Measurements from ENCODE around the gene FRMD5.
"Not testable (repeated sequence)": the region's sequence is repeated elsewhere in the genome, so short reads cannot be mapped to it uniquely, and the experiment has no call there.

FRMD5 gene

DNA sequence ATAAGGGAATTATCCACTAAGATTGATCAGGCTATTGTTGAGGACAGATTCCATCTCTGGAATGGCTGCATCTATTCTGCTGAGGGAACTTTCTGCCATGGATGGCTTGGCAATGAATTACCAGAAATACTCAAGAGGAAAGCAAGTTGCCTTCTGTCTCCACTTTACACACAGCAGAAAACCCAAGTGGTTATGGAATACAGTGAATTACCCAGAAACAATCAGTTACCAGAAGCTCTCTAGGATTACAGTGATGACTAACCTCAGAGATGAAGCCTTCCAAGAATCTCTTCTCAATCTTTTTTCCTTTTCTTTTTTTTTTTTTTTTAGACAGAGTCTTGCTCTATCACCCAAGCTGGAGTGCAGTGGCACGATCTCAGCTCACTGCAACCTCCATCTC is 185.0 kb downstream of the FRMD5 start:
- H2AFZ ChIP-seq (ENCODE audit: low read depth, low read length): no peak overlapping the region
- TF ChIP-seq EZH2phosphoT487 (IDR thresholded peaks at IDR 0.05; ENCODE audit: low read depth): no peak
- TF ChIP-seq, protein P1, sequence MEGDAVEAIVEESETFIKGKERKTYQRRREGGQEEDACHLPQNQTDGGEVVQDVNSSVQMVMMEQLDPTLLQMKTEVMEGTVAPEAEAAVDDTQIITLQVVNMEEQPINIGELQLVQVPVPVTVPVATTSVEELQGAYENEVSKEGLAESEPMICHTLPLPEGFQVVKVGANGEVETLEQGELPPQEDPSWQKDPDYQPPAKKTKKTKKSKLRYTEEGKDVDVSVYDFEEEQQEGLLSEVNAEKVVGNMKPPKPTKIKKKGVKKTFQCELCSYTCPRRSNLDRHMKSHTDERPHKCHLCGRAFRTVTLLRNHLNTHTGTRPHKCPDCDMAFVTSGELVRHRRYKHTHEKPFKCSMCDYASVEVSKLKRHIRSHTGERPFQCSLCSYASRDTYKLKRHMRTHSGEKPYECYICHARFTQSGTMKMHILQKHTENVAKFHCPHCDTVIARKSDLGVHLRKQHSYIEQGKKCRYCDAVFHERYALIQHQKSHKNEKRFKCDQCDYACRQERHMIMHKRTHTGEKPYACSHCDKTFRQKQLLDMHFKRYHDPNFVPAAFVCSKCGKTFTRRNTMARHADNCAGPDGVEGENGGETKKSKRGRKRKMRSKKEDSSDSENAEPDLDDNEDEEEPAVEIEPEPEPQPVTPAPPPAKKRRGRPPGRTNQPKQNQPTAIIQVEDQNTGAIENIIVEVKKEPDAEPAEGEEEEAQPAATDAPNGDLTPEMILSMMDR (IDR thresholded peaks at IDR 0.05; ENCODE audit: low read depth, low read length): no peak
- no peaks in the 10 kb centered on the region for H3K36me3 ChIP-seq (replicated peaks; ENCODE audit: low read depth, low read length)
- no peak overlapping the region for H3K27ac ChIP-seq (ENCODE audit: low read length)
- H3K9me3 ChIP-seq (ENCODE audit: insufficient read depth, low read length): no peaks in the 10 kb centered on the region
- no peak overlapping the region for H3K4me3 ChIP-seq (ENCODE audit: low read length)
- H4K20me1 ChIP-seq (ENCODE audit: insufficient read depth, low read length): no peaks in the 10 kb centered on the region
- no peak overlapping the region for H3K9ac ChIP-seq (ENCODE audit: low read length)
- H3K4me1 ChIP-seq (ENCODE audit: low read length): no peaks in the 10 kb centered on the region
- H3K27me3 ChIP-seq (ENCODE audit: low read depth, low read length): peaks cover 7% of the 10 kb centered on the region
- no peaks in the 10 kb centered on the region for H3K79me2 ChIP-seq (ENCODE audit: low read length)
- no peak overlapping the region for H3K4me2 ChIP-seq (ENCODE audit: low read length)

DNA sequence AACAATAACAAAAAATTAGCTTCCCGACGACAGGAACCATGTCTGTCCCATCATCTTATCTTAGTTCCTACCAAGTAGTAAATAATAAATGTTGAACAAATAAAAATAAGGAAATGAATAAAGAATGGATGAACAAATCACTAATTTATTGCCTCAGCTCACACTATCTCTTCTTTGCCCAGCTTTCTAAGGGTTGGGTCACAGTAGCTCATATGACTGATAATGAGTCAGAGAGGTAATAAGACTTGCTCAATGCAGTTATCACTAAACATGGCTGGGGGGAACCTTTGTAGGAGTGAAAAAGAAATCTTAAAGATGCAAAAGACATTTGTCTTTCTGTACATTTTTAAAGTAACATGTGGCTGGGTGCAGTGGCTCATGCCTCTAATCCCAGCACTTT is 186.0 kb downstream of the FRMD5 start:
- TF ChIP-seq, protein P1 (IDR thresholded peaks at IDR 0.05; ENCODE audit: low read depth, low read length): no peak
- no peak for TF ChIP-seq EZH2phosphoT487 (IDR thresholded peaks at IDR 0.05; ENCODE audit: low read depth)
- Histone ChIP-seq H3K27ac (ENCODE audit: low read length) (no peak overlapping the region), H3K36me3 (replicated peaks; ENCODE audit: low read depth, low read length) (no peaks in the 10 kb centered on the region), H3K4me1 (ENCODE audit: low read length) (no peaks in the 10 kb centered on the region), H3K27me3 (ENCODE audit: low read depth, low read length) (peaks cover 7% of the 10 kb centered on the region), H3K9me3 (ENCODE audit: insufficient read depth, low read length) (no peaks in the 10 kb centered on the region), H3K4me2 (ENCODE audit: low read length) (no peak overlapping the region), H3K9ac (ENCODE audit: low read length) (no peak overlapping the region), H3K79me2 (ENCODE audit: low read length) (no peaks in the 10 kb centered on the region), H4K20me1 (ENCODE audit: insufficient read depth, low read length) (no peaks in the 10 kb centered on the region), H3K4me3 (ENCODE audit: low read length) (no peak overlapping the region), H2AFZ (ENCODE audit: low read depth, low read length) (no peak overlapping the region)

DNA sequence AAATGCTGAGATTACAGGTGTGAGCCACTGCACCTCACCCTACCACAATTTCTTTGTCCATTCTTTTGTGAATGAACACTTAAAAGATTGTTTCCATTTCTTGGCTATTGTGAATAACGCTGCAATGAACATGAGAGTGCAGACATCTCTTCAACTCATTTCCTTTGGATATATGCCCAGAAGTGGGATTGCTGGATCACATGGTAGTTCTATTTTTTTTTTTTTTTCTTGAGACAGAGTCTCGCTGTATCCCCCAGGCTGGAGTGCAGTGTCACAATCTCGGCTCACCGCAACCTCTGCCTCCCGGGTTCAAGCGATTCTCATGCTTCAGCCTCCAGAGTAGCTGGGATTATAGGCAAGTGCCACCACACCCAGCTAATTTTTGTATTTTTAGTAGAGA is 194.8 kb downstream of the FRMD5 start:
- not testable (repeated sequence) for H3K4me2 ChIP-seq (ENCODE audit: low read length); H3K79me2 ChIP-seq (ENCODE audit: low read length); H3K36me3 ChIP-seq (replicated peaks; ENCODE audit: low read depth, low read length); H3K27ac ChIP-seq (ENCODE audit: low read length); H3K9me3 ChIP-seq (ENCODE audit: insufficient read depth, low read length); H3K4me3 ChIP-seq (ENCODE audit: low read length); H3K9ac ChIP-seq (ENCODE audit: low read length); H4K20me1 ChIP-seq (ENCODE audit: insufficient read depth, low read length); H3K27me3 ChIP-seq (ENCODE audit: low read depth, low read length); H2AFZ ChIP-seq (ENCODE audit: low read depth, low read length); H3K4me1 ChIP-seq (ENCODE audit: low read length)

DNA sequence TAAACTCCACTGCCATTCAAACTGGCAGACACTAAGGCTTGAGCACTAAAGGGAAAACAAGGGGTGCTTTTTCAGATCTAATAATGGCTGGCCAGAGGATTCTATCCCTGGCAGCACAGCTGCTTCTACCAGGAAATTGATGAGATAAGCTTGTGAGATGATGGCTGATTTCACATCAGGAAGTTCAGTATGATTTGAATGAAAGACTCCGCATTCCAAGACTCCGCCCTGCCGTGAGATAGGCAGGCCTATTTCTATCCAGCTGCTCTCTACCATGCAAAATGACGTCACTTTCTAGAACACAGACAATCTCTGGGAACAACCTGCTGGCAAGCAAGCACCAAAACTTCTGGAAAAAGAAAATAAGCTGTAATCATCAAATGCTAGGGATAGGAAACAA is 196.5 kb downstream of the FRMD5 start:
- Histone ChIP-seq H4K20me1 (ENCODE audit: insufficient read depth, low read length) (no peaks in the 10 kb centered on the region), H3K9ac (ENCODE audit: low read length) (no peak overlapping the region), H3K36me3 (replicated peaks; ENCODE audit: low read depth, low read length) (no peaks in the 10 kb centered on the region), H2AFZ (ENCODE audit: low read depth, low read length) (no peak overlapping the region), H3K27me3 (ENCODE audit: low read depth, low read length) (no peaks in the 10 kb centered on the region), H3K79me2 (ENCODE audit: low read length) (no peaks in the 10 kb centered on the region), H3K4me1 (ENCODE audit: low read length) (peaks cover 4% of the 10 kb centered on the region; the same call in 1 of the 2 replicates), H3K4me2 (ENCODE audit: low read length) (no peak overlapping the region), H3K4me3 (ENCODE audit: low read length) (no peak overlapping the region), H3K9me3 (ENCODE audit: insufficient read depth, low read length) (no peaks in the 10 kb centered on the region), H3K27ac (ENCODE audit: low read length) (no peak overlapping the region)
- TF ChIP-seq, protein P1 (IDR thresholded peaks at IDR 0.05; ENCODE audit: low read depth, low read length): no peak
- no peak for TF ChIP-seq EZH2phosphoT487 (IDR thresholded peaks at IDR 0.05; ENCODE audit: low read depth)

DNA sequence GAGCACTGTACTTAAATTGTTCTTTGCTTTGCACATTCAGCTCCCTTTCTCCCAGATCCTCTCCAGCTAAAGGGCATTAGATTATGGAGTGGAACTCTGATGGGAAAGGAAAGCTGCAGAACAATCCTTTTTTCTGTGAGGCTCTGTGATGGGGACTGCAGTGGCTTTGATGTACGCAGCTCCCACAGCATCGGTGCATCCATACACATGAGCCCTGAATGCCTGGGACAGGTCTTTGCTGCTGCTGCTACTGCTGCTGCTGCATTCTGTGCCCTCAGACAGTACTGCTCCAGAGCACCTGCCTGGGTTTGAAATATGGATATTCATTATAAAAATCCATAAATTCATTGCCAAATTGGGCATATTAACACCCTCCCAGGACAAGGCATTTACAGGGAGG is 203.9 kb downstream of the FRMD5 start:
- H3K27me3 ChIP-seq (ENCODE audit: low read depth, low read length): no peaks in the 10 kb centered on the region
- H3K9ac ChIP-seq (ENCODE audit: low read length): no peak overlapping the region
- no peak overlapping the region for H3K4me3 ChIP-seq (ENCODE audit: low read length)
- no peaks in the 10 kb centered on the region for H3K9me3 ChIP-seq (ENCODE audit: insufficient read depth, low read length)
- no peaks in the 10 kb centered on the region for H4K20me1 ChIP-seq (ENCODE audit: insufficient read depth, low read length)
- peaks cover 11% of the 10 kb centered on the region for H3K4me1 ChIP-seq (ENCODE audit: low read length)
- no peak overlapping the region for H3K4me2 ChIP-seq (ENCODE audit: low read length)
- TF ChIP-seq, protein P1 (IDR thresholded peaks at IDR 0.05; ENCODE audit: low read depth, low read length): no peak
- no peak for TF ChIP-seq EZH2phosphoT487 (IDR thresholded peaks at IDR 0.05; ENCODE audit: low read depth)
- no peaks in the 10 kb centered on the region for H3K79me2 ChIP-seq (ENCODE audit: low read length)
- H3K36me3 ChIP-seq (replicated peaks; ENCODE audit: low read depth, low read length): no peaks in the 10 kb centered on the region
- no peak overlapping the region for H2AFZ ChIP-seq (ENCODE audit: low read depth, low read length)
- no peak overlapping the region for H3K27ac ChIP-seq (ENCODE audit: low read length)

All from OCI-LY3 (cell line).